SJSA1 (cell line): ENCODE results near the gene RALGAPA2. TPM values are rescaled to one million over a fixed set of nuclear protein-coding genes. Genes with fewer than 3 reads are reported as not detected.

Experiments
- DNase-seq, 2 experiments: peaks; one replicate each; pipeline ENCODE4 v3.0.0-alpha.2; 2015 to 2020; ENCODE audit warnings: low spot score in 2 of 2, low read depth in 1 of 2
- H3K27ac ChIP-seq: fragments of 250-450 bp; sonication (Bioruptor Pico); 2 replicates; pipeline ENCODE4 v1.5.1; 2020; ENCODE audit warnings: mild to moderate bottlenecking, moderate library complexity
- H3K27me3 ChIP-seq: fragments of 250-450 bp; sonication (Bioruptor Pico); replicated peaks from 2 replicates; pipeline ENCODE4 v1.5.1; 2020; ENCODE audit warnings: mild to moderate bottlenecking, moderate library complexity
- H3K36me3 ChIP-seq: fragments of 250-450 bp; sonication (Bioruptor Pico); 2 replicates; pipeline ENCODE4 v1.5.1; 2020; ENCODE audit warnings: mild to moderate bottlenecking
- H3K4me1 ChIP-seq: fragments of 250-450 bp; sonication (Bioruptor Pico); replicated peaks from 2 replicates; pipeline ENCODE4 v1.6.1; 2021; ENCODE audit warnings: mild to moderate bottlenecking
- H3K4me3 ChIP-seq: fragments of 250-450 bp; sonication (Bioruptor Pico); 2 replicates; pipeline ENCODE4 v1.5.1; 2020; ENCODE audit warnings: mild to moderate bottlenecking
- H3K9me3 ChIP-seq: fragments of 250-450 bp; sonication (Bioruptor Pico); replicated peaks from 2 replicates; pipeline ENCODE4 v1.5.1; 2020; ENCODE audit warnings: mild to moderate bottlenecking
- total RNA-seq: library from RNA; depleted of rRNA; stranded (reverse); fragments of >200 nt; shearing (Covaris generic); gene quantifications from 2 replicates; pipeline ENCODE4 v1.2.3, GENCODE V29; 2014

Gene RALGAPA2
- total RNA-seq, 1 experiment from 2014 or later = 5.9 TPM

DNA sequence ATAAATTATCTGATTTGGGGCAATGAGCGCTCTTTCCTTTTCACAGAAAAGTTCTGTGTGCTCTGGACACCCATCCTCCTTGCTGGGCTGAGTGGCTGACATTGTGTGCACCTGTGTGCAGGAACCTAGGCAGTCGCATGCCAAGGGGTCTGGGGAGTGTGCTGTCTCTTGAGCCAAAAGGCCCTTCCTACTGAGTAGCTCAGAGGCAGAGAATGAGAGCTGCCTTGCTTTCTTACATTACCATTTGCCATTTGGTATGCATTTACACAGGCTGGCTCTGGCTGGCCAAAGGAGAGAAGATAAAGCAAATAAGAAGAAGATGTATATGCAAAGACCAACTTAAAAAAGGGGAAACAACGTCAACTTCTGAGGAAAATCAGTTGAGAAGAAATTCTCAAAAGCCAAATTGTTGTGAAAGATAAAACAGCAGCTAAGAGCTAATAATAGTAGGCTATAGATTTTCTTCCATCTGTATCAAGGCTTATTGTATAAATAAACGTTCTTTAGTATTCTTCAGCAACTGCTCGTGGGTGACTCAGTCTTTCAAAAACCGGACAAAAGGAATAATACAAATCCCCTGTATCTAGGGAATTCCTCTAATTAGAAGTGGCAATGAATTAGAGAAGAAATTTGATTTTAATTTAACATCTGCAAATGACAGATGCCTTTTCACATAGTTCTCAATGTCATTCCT, 222.6 kb downstream of the RALGAPA2 start:
- H3K27ac ChIP-seq = no peak overlapping the region; the same call in 1 of the 2 replicates
- H3K9me3 ChIP-seq = no peaks in the 10 kb centered on the region
- H3K36me3 ChIP-seq = no peaks in the 10 kb centered on the region
- peaks cover 36% of the 10 kb centered on the region for H3K4me1 ChIP-seq
- no peaks in the 10 kb centered on the region for H3K27me3 ChIP-seq
- DNase-seq = peak in 1 of 2 experiments; percentile 18
- no peak overlapping the region for H3K4me3 ChIP-seq

DNA sequence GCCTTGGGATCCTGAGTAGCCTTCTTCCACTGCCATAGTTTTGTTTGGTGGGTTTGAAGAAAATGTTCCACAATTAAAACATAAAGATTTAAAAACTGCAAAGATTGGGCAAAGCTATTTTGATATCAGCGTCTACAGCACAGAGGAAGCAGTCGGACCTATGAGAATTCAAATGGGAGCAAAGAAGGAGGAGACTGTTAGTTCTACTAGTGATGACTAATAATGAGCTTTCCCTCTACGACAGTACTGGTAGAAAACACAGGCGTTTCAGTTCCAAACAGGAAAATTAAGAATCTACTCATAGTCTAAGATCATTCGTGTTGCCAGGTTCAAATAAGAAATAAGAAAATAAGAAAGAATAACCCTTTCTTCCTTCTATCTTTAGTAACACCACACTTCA, 223.4 kb downstream of the RALGAPA2 start:
- no peak overlapping the region for H3K27ac ChIP-seq
- H3K27me3 ChIP-seq = no peaks in the 10 kb centered on the region
- peak in 1 of 2 experiments; percentile 12 for DNase-seq
- H3K4me3 ChIP-seq = no peak overlapping the region
- no peaks in the 10 kb centered on the region for H3K9me3 ChIP-seq
- peaks cover 36% of the 10 kb centered on the region for H3K4me1 ChIP-seq
- no peaks in the 10 kb centered on the region for H3K36me3 ChIP-seq

DNA sequence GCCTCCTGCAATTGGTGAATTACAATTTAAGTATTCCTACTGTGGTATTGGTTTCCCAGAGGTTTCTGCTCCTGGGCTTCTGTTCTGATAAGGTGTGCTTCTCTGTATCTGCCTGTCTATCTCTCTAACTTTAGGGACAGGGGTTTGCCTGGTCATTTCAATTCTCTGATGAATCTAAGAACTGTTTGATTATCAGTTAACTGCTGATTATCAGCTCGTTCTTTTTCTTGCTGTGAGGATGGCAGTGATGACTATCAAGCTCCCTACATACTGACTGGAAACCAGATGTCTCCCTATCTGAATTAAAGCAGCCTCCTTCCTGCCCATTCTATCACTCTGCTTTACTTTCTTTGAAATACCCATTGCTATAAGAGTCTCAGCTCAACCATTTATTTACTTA, 224.1 kb downstream of the RALGAPA2 start:
- no peak for DNase-seq
- Histone ChIP-seq H3K36me3 (no peaks in the 10 kb centered on the region), H3K27ac (no peak overlapping the region), H3K4me1 (peaks cover 36% of the 10 kb centered on the region), H3K4me3 (no peak overlapping the region), H3K9me3 (no peaks in the 10 kb centered on the region), H3K27me3 (no peaks in the 10 kb centered on the region)

DNA sequence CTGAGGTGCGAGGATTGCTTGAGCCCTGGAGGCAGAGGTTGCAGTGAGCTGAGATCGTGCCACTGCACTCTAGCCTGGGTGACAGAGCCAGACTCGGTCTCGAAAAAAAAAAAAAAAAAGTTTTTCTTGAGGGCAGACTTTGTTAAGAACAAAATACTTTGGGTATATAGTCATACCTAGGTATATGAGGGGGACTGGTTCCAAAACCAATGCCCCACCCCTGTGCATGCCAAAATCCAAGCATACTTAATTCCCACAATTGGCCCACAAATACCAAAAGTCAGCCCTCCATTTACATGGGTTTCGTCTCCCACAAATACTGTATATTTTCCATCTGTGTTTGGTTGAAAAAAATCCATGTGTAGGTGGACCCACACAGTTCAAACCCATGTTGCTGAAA, 224.6 kb downstream of the RALGAPA2 start:
- no peaks in the 10 kb centered on the region for H3K9me3 ChIP-seq
- no peaks in the 10 kb centered on the region for H3K36me3 ChIP-seq
- DNase-seq = peak in 1 of 2 experiments; percentile 12
- no peak overlapping the region for H3K27ac ChIP-seq
- no peaks in the 10 kb centered on the region for H3K27me3 ChIP-seq
- no peak overlapping the region for H3K4me3 ChIP-seq
- H3K4me1 ChIP-seq = peaks cover 36% of the 10 kb centered on the region

DNA sequence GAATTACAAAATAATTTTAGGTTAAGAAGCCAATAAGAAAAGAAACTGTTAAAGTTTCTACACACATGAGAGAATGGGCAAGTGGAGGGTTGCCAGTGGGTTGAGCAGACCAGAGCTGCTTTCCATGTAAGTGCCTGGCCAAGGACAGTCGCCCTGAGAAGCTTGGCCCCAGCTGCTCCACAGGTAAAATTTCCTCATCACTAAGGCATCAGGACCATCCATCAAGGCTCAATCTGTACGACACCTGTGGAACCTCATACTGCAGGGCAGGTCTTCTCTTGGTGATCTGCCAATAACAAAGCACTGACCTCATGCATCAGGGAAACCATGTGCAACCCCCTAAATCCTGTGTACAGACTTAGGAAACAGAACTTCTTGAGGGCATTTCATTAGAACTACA, 229.1 kb downstream of the RALGAPA2 start:
- no peak for DNase-seq
- Histone ChIP-seq H3K9me3 (no peaks in the 10 kb centered on the region), H3K4me3 (no peak overlapping the region), H3K27me3 (no peaks in the 10 kb centered on the region), H3K27ac (no peak overlapping the region), H3K4me1 (peaks cover 5% of the 10 kb centered on the region), H3K36me3 (no peaks in the 10 kb centered on the region)

DNA sequence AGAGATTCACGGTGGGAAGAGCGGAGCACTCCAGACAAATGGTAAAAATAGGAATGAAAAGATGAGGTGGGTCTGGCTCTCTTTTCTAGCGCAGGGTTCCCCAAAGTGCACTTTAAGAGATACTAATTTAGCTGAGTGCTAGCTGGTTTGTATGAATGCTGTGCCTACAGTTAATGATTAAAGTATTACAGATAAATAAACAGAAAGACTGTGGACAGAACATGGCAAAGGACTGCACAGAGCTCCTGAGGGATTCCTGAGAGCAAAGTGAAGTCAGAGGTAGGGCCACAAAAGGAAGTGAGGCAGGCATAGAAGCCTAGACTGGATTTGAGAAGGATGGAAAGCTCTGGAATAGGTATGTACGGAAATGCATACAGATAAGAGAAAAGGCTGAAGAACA, 230.0 kb downstream of the RALGAPA2 start:
- Histone ChIP-seq H3K4me3 (no peak overlapping the region), H3K27ac (no peak overlapping the region), H3K36me3 (no peaks in the 10 kb centered on the region), H3K4me1 (no peaks in the 10 kb centered on the region), H3K27me3 (no peaks in the 10 kb centered on the region), H3K9me3 (no peaks in the 10 kb centered on the region)
- DNase-seq = no peak

DNA sequence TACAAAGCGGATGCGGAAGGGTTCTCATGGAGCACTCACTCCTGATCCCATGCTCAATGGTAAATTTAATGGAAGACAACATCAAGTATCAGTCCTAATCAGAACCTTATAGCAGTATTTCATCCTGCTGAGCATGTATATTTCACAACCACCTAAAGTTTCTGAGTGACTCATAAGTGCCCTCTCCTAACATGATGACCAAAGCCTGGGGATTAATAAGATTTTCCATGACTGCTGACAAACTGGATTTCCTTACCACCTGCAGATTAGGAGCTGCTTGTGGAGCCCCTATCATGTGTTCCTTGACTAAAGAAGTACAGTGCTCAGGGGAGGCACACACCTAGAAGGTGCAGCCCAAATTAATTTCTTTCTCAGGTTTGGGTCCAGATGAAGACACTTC, 231.8 kb downstream of the RALGAPA2 start:
- Histone ChIP-seq H3K27me3 (no peaks in the 10 kb centered on the region), H3K4me1 (no peaks in the 10 kb centered on the region), H3K36me3 (no peaks in the 10 kb centered on the region), H3K9me3 (no peaks in the 10 kb centered on the region), H3K27ac (no peak overlapping the region), H3K4me3 (no peak overlapping the region)
- DNase-seq = no peak

DNA sequence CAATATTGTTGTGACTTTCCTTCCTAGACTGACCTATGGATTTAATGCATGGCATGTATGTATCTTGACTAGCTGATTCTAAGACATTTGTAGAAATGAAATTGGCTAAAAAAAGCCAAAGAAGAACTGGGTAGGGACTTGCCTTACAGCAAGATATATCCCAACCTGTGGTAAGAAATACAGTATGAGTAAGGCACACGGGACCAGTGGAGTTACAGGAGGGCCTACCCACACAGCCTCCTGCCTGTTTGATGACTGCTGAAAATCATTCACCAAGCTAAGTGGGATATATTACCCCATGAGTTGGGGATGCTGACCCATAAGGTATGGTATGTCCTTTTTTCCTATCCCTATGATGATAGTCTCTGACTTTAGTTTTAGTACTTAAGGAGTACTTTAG, 232.3 kb downstream of the RALGAPA2 start:
- H3K4me1 ChIP-seq = no peaks in the 10 kb centered on the region
- no peak overlapping the region for H3K4me3 ChIP-seq
- no peaks in the 10 kb centered on the region for H3K36me3 ChIP-seq
- H3K27ac ChIP-seq = no peak overlapping the region
- no peaks in the 10 kb centered on the region for H3K9me3 ChIP-seq
- no peak for DNase-seq
- H3K27me3 ChIP-seq = no peaks in the 10 kb centered on the region

DNA sequence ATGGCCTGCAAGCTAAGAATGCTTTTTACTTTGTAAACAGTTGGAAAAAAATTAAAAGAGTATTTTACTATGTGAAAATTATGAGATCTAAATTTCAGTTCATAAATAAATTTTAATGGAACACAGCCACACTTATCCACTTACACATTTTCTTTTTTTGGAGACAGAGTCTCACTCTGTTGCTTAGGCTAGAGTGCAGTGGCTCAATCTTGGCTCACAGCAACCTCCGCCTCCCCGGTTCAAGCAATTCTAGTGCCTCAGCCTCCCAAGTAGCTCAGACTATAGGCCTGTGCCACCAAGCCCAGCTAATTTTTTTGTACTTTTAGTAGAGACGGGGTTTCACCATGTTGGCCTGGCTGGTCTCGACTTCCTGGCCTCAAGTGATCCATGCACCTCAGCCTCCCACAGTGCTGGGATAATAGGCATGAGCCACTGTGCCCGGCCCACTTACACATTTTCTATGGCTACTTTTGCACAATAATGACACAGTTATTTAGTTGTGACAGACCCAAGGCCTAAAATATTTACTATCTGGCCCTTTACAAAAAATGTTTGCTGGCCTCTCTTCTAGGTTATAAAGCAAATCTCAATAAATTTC, 234.9 kb downstream of the RALGAPA2 start:
- Histone ChIP-seq H3K36me3 (no peaks in the 10 kb centered on the region), H3K4me1 (no peaks in the 10 kb centered on the region), H3K27me3 (no peaks in the 10 kb centered on the region), H3K4me3 (no peak overlapping the region), H3K9me3 (no peaks in the 10 kb centered on the region), H3K27ac (no peak overlapping the region)
- DNase-seq = no peak

DNA sequence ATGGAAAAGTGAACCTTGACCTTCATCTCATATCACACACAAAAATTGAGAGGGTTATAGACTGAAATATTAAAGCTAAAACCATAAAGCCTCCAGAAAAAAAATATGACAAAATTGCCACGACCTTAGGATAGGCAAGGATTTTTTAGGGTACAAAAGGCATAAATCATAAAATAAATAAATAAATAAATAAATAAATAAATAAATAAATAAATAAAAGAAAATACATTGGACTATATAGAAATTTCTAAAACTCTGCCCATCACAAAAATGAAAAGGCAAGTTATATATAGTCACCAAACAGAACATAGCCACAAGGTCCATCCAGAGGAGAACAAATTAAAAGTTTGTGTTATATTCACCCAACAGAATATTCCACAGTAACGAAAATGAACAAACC, 235.9 kb downstream of the RALGAPA2 start:
- Histone ChIP-seq H3K4me1 (no peaks in the 10 kb centered on the region), H3K36me3 (no peaks in the 10 kb centered on the region), H3K4me3 (no peak overlapping the region), H3K27me3 (no peaks in the 10 kb centered on the region), H3K27ac (no peak overlapping the region), H3K9me3 (no peaks in the 10 kb centered on the region)
- no peak for DNase-seq

DNA sequence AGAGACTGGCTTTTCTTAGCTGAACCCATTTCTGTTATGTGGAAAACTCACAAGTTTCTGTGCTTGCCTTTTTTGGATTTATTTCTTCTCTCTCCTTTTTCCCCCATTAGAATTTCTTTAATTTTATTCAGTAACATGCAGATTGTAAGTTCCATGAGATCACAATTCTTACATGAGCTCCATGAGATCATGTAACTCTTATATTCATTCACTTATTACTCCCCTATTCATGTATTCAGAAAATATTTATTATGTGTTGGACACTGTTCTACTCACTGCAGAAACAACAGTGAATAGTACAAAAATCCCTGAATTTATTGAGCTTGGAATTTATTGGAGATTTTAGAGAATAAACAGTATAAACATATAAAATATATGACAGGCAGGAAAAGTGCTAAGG, 238.8 kb downstream of the RALGAPA2 start:
- H3K9me3 ChIP-seq = no peaks in the 10 kb centered on the region
- no peak overlapping the region for H3K4me3 ChIP-seq
- DNase-seq = no peak
- no peak overlapping the region for H3K27ac ChIP-seq
- H3K4me1 ChIP-seq = no peaks in the 10 kb centered on the region
- no peaks in the 10 kb centered on the region for H3K27me3 ChIP-seq
- no peaks in the 10 kb centered on the region for H3K36me3 ChIP-seq

DNA sequence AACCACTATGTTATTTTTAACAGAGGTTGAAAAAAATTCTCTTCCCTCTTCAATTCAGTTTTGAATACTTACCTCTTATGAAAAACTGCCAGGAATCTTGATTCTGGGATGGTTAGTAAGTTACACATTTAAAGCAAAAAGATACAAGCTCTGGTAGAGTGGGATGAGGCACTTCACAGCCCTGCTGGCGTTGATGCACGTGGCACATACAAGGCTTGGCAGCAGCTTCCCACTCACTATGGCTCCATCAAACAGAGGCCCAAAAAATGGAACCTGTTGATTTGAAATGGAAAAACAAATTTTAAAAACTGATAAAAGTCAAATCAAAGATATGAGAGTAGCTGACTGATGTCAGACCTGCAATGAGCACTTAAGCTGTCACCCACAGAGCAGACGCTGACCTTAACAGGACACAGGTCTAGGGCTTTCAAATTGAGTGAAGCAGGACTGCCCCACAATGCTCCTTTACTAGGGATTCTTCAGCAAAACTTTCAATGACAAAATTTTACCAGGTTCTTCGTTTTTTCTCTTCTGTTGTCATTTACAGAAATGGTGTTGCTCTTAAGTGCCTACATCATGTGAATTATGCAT, 239.7 kb downstream of the RALGAPA2 start:
- no peak overlapping the region for H3K27ac ChIP-seq
- no peaks in the 10 kb centered on the region for H3K36me3 ChIP-seq

DNA sequence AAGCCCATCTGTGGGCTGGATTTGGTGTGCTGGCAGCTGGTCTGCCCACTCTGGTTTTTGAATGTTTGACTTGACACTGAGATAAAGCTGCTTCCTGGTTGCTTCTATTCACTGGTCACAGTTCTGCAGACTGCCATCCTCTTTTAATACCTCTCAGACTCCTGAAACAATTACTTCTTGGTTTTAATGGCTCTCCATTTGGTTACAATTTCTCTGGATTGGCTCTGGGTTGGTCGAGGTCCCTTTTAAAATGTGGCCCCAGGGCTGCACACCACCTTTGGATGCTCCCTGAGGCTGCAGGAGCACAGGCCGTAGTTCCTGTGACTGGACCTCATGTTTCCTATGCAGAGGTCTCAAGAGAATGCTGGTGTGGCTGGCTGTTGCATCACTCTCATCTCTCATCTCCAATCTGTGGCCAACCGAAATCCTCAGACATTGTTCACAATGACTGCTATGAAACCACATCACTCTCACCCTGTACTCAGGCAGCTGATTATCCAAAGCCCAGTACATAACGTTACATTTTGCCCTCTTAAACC, 246.0 kb downstream of the RALGAPA2 start:
- Histone ChIP-seq H3K27me3 (no peaks in the 10 kb centered on the region), H3K27ac (no peak overlapping the region), H3K4me1 (no peaks in the 10 kb centered on the region), H3K36me3 (no peaks in the 10 kb centered on the region), H3K9me3 (no peaks in the 10 kb centered on the region), H3K4me3 (no peak overlapping the region)
- no peak for DNase-seq

More for the DNA sequence above, 239.7 kb downstream of the RALGAPA2 start:
- Histone ChIP-seq H3K4me3 (no peak overlapping the region), H3K27me3 (no peaks in the 10 kb centered on the region), H3K9me3 (no peaks in the 10 kb centered on the region), H3K4me1 (no peaks in the 10 kb centered on the region)
- no peak for DNase-seq

DNA sequence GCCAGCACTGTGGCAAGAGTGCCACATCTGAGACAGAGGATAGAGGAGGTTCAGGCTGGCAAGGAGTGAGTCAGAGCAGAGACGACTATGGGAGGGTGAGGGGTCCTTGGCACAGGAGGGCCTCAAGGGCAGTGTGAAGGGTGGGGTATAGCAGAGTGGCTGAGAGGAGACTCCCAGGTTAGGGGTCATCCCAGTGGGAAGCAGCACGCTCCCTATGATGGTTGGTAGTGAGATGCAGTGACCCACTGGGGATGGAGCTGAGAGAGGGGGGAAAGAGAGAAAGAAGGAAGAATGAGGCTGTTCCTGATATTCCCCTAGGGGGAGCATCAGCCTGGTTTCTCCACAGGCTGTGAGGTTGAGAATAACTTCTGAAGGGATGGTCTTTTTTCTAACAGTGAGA, 247.2 kb downstream of the RALGAPA2 start:
- no peak overlapping the region for H3K4me3 ChIP-seq
- no peak overlapping the region for H3K27ac ChIP-seq
- H3K4me1 ChIP-seq = no peaks in the 10 kb centered on the region
- H3K36me3 ChIP-seq = no peaks in the 10 kb centered on the region
- DNase-seq = no peak
- H3K9me3 ChIP-seq = no peaks in the 10 kb centered on the region
- no peaks in the 10 kb centered on the region for H3K27me3 ChIP-seq
